Measurements from ENCODE around the gene PAPOLB. TPM values are rescaled to one million over a fixed set of nuclear protein-coding genes. Genes with fewer than 3 reads are reported as not detected.

The PAPOLB gene
- total RNA-seq, 1 donor, result 0.36 TPM

DNA sequence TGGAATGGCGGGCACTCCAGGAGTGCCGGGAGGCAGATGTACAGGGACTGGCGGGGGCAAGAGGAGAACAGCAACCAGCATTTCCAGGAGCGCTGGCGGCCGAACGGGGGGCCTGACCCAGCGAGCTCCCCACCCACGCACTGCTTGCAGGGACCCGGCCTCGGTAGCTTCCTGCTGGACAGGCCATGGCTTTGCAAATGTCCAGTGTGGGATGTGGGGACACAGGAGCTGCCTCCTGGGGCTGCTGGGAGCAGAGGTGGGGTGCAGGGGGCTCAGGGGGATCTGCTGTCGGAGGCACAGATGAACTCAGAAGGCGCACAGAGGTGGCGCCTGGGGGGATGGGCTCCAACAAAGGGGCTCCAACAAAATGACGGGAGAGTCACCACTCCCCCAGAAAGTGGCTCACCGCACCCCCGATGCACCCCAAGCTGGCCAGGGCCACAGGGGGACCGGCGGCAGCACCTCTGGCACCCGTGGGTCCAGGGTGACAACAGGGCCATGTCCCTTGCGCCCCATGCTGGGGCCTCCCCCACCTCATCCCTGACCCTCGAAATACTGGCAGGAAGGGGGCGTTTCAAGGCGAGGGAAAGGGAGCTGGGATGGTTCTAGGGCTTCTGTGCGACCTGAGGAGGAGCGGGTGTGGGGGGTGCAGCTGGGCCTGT lies 45.3 kb downstream of the PAPOLB start:
- H3K79me2 ChIP-seq (ENCODE audit: insufficient read depth, low read length), result no peaks in the 10 kb centered on the region
- peaks cover 15% of the 10 kb centered on the region for H3K27me3 ChIP-seq (ENCODE audit: insufficient read depth, low read length)
- no peaks in the 10 kb centered on the region for H3K4me1 ChIP-seq (ENCODE audit: insufficient read depth, low read length)
- no peak overlapping the region for H3K27ac ChIP-seq (ENCODE audit: low read depth, low read length)
- no peaks in the 10 kb centered on the region for H3K9me3 ChIP-seq (ENCODE audit: low read depth, low read length)
- H3K36me3 ChIP-seq (ENCODE audit: insufficient read depth, low read length), result no peaks in the 10 kb centered on the region
- no peaks in the 10 kb centered on the region for H4K20me1 ChIP-seq (ENCODE audit: insufficient read depth, low read length)
- H3K4me2 ChIP-seq (ENCODE audit: insufficient read depth, low read length), result no peak overlapping the region
- TF ChIP-seq CTCF (IDR thresholded peaks at IDR 0.05; ENCODE audit: extremely low read depth, low read depth, low read length), result no peak
- H3K4me3 ChIP-seq (ENCODE audit: insufficient read depth, low read length), result no peak overlapping the region
- peak; percentile 68 for DNase-seq (ENCODE audit: insufficient read length, low spot score, missing footprints)
- H2AFZ ChIP-seq (ENCODE audit: low read length), result no peak overlapping the region

GRCh38 chr7:4815609-4816418 lies 46.0 kb downstream of the PAPOLB start:
- H3K4me2 ChIP-seq (ENCODE audit: insufficient read depth, low read length), result no peak overlapping the region
- H3K27ac ChIP-seq (ENCODE audit: low read depth, low read length), result no peak overlapping the region
- H3K4me1 ChIP-seq (ENCODE audit: insufficient read depth, low read length), result no peaks in the 10 kb centered on the region

GRCh38 chr7:4815121-4815520 lies 46.7 kb downstream of the PAPOLB start:
- Histone ChIP-seq H4K20me1 (ENCODE audit: insufficient read depth, low read length) (no peaks in the 10 kb centered on the region), H3K4me3 (ENCODE audit: insufficient read depth, low read length) (no peak overlapping the region), H3K27me3 (ENCODE audit: insufficient read depth, low read length) (peaks cover 12% of the 10 kb centered on the region), H3K4me2 (ENCODE audit: insufficient read depth, low read length) (no peak overlapping the region), H2AFZ (ENCODE audit: low read length) (no peak overlapping the region), H3K4me1 (ENCODE audit: insufficient read depth, low read length) (no peaks in the 10 kb centered on the region), H3K79me2 (ENCODE audit: insufficient read depth, low read length) (no peaks in the 10 kb centered on the region), H3K9me3 (ENCODE audit: low read depth, low read length) (no peaks in the 10 kb centered on the region), H3K27ac (ENCODE audit: low read depth, low read length) (no peak overlapping the region), H3K36me3 (ENCODE audit: insufficient read depth, low read length) (no peaks in the 10 kb centered on the region)
- TF ChIP-seq CTCF (IDR thresholded peaks at IDR 0.05; ENCODE audit: extremely low read depth, low read depth, low read length), result no peak
- DNase-seq (ENCODE audit: insufficient read length, low spot score, missing footprints), result no peak

More at GRCh38 chr7:4815609-4816418, 46.0 kb downstream of the PAPOLB start:
- Histone ChIP-seq H3K4me3 (ENCODE audit: insufficient read depth, low read length) (no peak overlapping the region), H4K20me1 (ENCODE audit: insufficient read depth, low read length) (no peaks in the 10 kb centered on the region), H3K27me3 (ENCODE audit: insufficient read depth, low read length) (peaks cover 15% of the 10 kb centered on the region), H3K9me3 (ENCODE audit: low read depth, low read length) (no peaks in the 10 kb centered on the region), H3K36me3 (ENCODE audit: insufficient read depth, low read length) (no peaks in the 10 kb centered on the region), H2AFZ (ENCODE audit: low read length) (no peak overlapping the region), H3K79me2 (ENCODE audit: insufficient read depth, low read length) (no peaks in the 10 kb centered on the region)
- no peak for TF ChIP-seq CTCF (IDR thresholded peaks at IDR 0.05; ENCODE audit: extremely low read depth, low read depth, low read length)
- peak; percentile 83 for DNase-seq (ENCODE audit: insufficient read length, low spot score, missing footprints)

GRCh38 chr7:4814433-4814832 lies 47.4 kb downstream of the PAPOLB start:
- no peak for TF ChIP-seq CTCF (IDR thresholded peaks at IDR 0.05; ENCODE audit: extremely low read depth, low read depth, low read length)
- H3K9me3 ChIP-seq (ENCODE audit: low read depth, low read length), result no peaks in the 10 kb centered on the region
- H3K27ac ChIP-seq (ENCODE audit: low read depth, low read length), result no peak overlapping the region
- H3K36me3 ChIP-seq (ENCODE audit: insufficient read depth, low read length), result no peaks in the 10 kb centered on the region
- H3K4me3 ChIP-seq (ENCODE audit: insufficient read depth, low read length), result no peak overlapping the region
- no peak overlapping the region for H3K4me2 ChIP-seq (ENCODE audit: insufficient read depth, low read length)
- H2AFZ ChIP-seq (ENCODE audit: low read length), result no peak overlapping the region
- no peaks in the 10 kb centered on the region for H3K4me1 ChIP-seq (ENCODE audit: insufficient read depth, low read length)
- no peaks in the 10 kb centered on the region for H4K20me1 ChIP-seq (ENCODE audit: insufficient read depth, low read length)
- H3K27me3 ChIP-seq (ENCODE audit: insufficient read depth, low read length), result peaks cover 5% of the 10 kb centered on the region
- no peaks in the 10 kb centered on the region for H3K79me2 ChIP-seq (ENCODE audit: insufficient read depth, low read length)
- peak; percentile 17 for DNase-seq (ENCODE audit: insufficient read length, low spot score, missing footprints)
